HepG2 (cell line): ENCODE results near the gene CIT. TPM values are rescaled to one million over a fixed set of nuclear protein-coding genes. Genes with fewer than 3 reads are reported as not detected.

Experiments
- ATAC-seq: fragments of 200-7000 bp; cut with Tn5 transposase; 3 replicates; pipeline ENCODE4 v1.9.1; 2020; ENCODE audit warnings: mild to moderate bottlenecking, moderate library complexity
- BruUV-seq: library from RNA; stranded (reverse); fragments of 400-500 nt; replicated peaks from 2 replicates; lab custom pipeline; 2021; lab: Mats Ljungman, UMichigan
- CTCF ChIA-PET: fragments of 300-600 bp; formaldehyde crosslinking; extraction: SDS; loops from one replicate; lab custom pipeline; 2021; ENCODE audit warnings: low total read pairs, inconsistent platforms, low intra/inter-chr PET ratio; lab: Yijun Ruan, JAX
- POLR2A ChIA-PET: fragments of 350-600 bp; sonication (Branson Sonifier 250); formaldehyde crosslinking; loops from one replicate; lab custom pipeline; 2020; ENCODE audit warnings: antibody characterized with exemption, inconsistent platforms; lab: Yijun Ruan, JAX
- DNase-seq: peaks from one replicate; pipeline ENCODE4 v3.0.0-alpha.2; 2015; ENCODE audit warnings: low spot score
- FAIRE-seq: peaks from 3 replicates; lab custom pipeline; 2011; peaks lifted over from hg19 to GRCh38; lab: Jason Lieb, UNC
- H2AFZ ChIP-seq: one replicate; pipeline ENCODE4 v1.6.1; 2011; ENCODE audit warnings: low read length, inconsistent platforms
- H3K27ac ChIP-seq: fragments of 300-600 bp; 3 replicates; pipeline ENCODE4 v1.8.0; 2011; ENCODE audit warnings: mixed run types, mild to moderate bottlenecking, mixed read lengths, low read length, inconsistent platforms; ENCODE audit not compliant: insufficient read depth; ENCODE audit errors: extremely low read length
- H3K27me3 ChIP-seq, 2 experiments: fragments of 200-600 bp in 1 of 2; 2 replicates in 1 of 2; 3 replicates in 1 of 2; pipeline versions ENCODE4 v1.6.0 to v1.8.0; 2011; ENCODE audit warnings: low read length in 2 of 2, mild to moderate bottlenecking in 2 of 2, moderate library complexity in 2 of 2, inconsistent platforms in 1 of 2; ENCODE audit not compliant: insufficient read depth in 2 of 2, control insufficient read depth in 1 of 2
- H3K36me3 ChIP-seq, 2 experiments: fragments of 200-600 bp in 1 of 2; replicated peaks in 1 of 2; 2 replicates in 1 of 2; 3 replicates in 1 of 2; pipeline versions ENCODE4 v1.5.1 to v1.8.0; 2011; ENCODE audit warnings: low read length in 2 of 2, inconsistent platforms in 1 of 2; ENCODE audit not compliant: insufficient read depth in 2 of 2, control insufficient read depth in 1 of 2
- H3K4me1 ChIP-seq: 2 replicates; pipeline ENCODE4 v1.5.1; 2012; ENCODE audit warnings: low read length, inconsistent platforms; ENCODE audit not compliant: insufficient read depth
- H3K4me2 ChIP-seq: 2 replicates; pipeline ENCODE4 v1.6.0; 2011; ENCODE audit warnings: low read depth, low read length, inconsistent platforms
- H3K4me3 ChIP-seq, 3 experiments: fragments of 200-600 bp in 1 of 3; sonication (generic), shearing (Covaris generic) in 1 of 3; replicated peaks in 1 of 3; 2 replicates each; pipeline ENCODE4 v1.5.1; 2011 to 2016; ENCODE audit warnings: low read length in 3 of 3, inconsistent platforms in 2 of 3, low read depth in 2 of 3, mild to moderate bottlenecking in 2 of 3, control low read depth in 1 of 3, mixed read lengths in 1 of 3; ENCODE audit not compliant: insufficient read depth in 1 of 3
- H3K79me2 ChIP-seq: one replicate; pipeline ENCODE4 v1.6.1; 2011; ENCODE audit warnings: low read length, inconsistent platforms; ENCODE audit not compliant: insufficient read depth
- H3K9ac ChIP-seq: 2 replicates; pipeline ENCODE4 v1.6.0; 2011; ENCODE audit warnings: mild to moderate bottlenecking, low read depth, low read length, inconsistent platforms; ENCODE audit not compliant: insufficient read depth
- H3K9me3 ChIP-seq: 2 replicates; pipeline ENCODE4 v1.5.1; 2012; ENCODE audit warnings: mild to moderate bottlenecking, low read length
- H4K20me1 ChIP-seq: 2 replicates; pipeline ENCODE4 v1.6.0; 2011; ENCODE audit warnings: inconsistent platforms, mild to moderate bottlenecking, low read length, moderate library complexity; ENCODE audit not compliant: insufficient read depth
- GATA4 ChIP-seq: sonication (generic); IDR thresholded peaks from 2 replicates; pipeline ENCODE4 v1.6.1; 2016; ENCODE audit warnings: antibody characterized with exemption, low read depth, borderline replicate concordance
- SALL1 ChIP-seq: sonication (generic); formaldehyde crosslinking; IDR thresholded peaks from 2 replicates; pipeline ENCODE4 v1.8.0; 2022; ENCODE audit warnings: mild to moderate bottlenecking, missing genetic modification reagents
- SOX13 ChIP-seq, 3 experiments: fragments of 450-650 bp in 1 of 3; sonication (generic) in 1 of 3; formaldehyde crosslinking in 1 of 3; IDR thresholded peaks in 2 of 3; conservative IDR thresholded peaks in 1 of 3; 2 replicates each; pipeline versions ENCODE4 v1.5.0 to v1.6.1; 2016 to 2020; ENCODE audit warnings: antibody characterized with exemption in 1 of 3, mild to moderate bottlenecking in 1 of 3, missing compliant biosample characterization in 1 of 3, missing genetic modification reagents in 1 of 3, moderate library complexity in 1 of 3
- TBP ChIP-seq: sonication (generic); formaldehyde crosslinking; IDR thresholded peaks from 2 replicates; pipeline ENCODE4 v1.5.0; 2020; ENCODE audit warnings: missing genetic modification reagents
- XBP1 ChIP-seq: sonication (generic); formaldehyde crosslinking; IDR thresholded peaks from 2 replicates; pipeline ENCODE4 v1.5.0; 2020; ENCODE audit warnings: missing genetic modification reagents
- ZBTB39 ChIP-seq: sonication (generic); formaldehyde crosslinking; IDR thresholded peaks from 2 replicates; pipeline ENCODE4 v1.5.0; 2020; ENCODE audit warnings: missing genetic modification reagents
- ZNF510 ChIP-seq: sonication (generic); formaldehyde crosslinking; IDR thresholded peaks from 2 replicates; pipeline ENCODE4 v1.4.0; 2020; ENCODE audit warnings: low read depth, mild to moderate bottlenecking, missing genetic modification reagents
- ZNF598 ChIP-seq: sonication (generic); formaldehyde crosslinking; IDR thresholded peaks from 2 replicates; pipeline ENCODE4 v1.5.1; 2020; ENCODE audit warnings: mild to moderate bottlenecking, missing genetic modification reagents, borderline replicate concordance
- ZNF709 ChIP-seq: sonication (generic); formaldehyde crosslinking; IDR thresholded peaks from 2 replicates; pipeline ENCODE4 v1.5.0; 2020; ENCODE audit warnings: mild to moderate bottlenecking, missing genetic modification reagents
- ZNF772 ChIP-seq: sonication (generic); formaldehyde crosslinking; IDR thresholded peaks from 2 replicates; pipeline ENCODE4 v1.5.0; 2020; ENCODE audit warnings: mild to moderate bottlenecking, missing genetic modification reagents
- WGBS: methylation state at CpG from one replicate; pipeline ENCODE4 v1.1.6; 2017; ENCODE audit warnings: low lambda C conversion rate; 5-methylcytosine and 5-hydroxymethylcytosine counted together
- in situ Hi-C: cut with HindIII; loops from 2 replicates; pipeline ENCODE4 v1.10.0; 2017; ENCODE audit warnings: low pct_unique_long_range_greater_than_20kb; ENCODE audit not compliant: extremely low pct_ligation_motif_present
- intact Hi-C: fragments of 100-400 bp; cut with micrococcal nuclease; formaldehyde crosslinking; loops from one replicate; pipeline ENCODE4 v1.10.0; 2022; ENCODE audit not compliant: unreplicated experiment
- polyA plus RNA-seq, 8 experiments: library from polyadenylated mRNA; depleted of rRNA in 3 of 8; stranded (reverse) in 7 of 8; unstranded in 1 of 8; fragments of >200 nt; fragmentation: Illumina TruSeq in 4 of 8; extraction: Trizol in 4 of 8; gene quantifications; 2 replicates each; pipeline versions ENCODE4 v1.2.1 to v1.2.3, GENCODE V29; 2011 to 2016; ENCODE audit warnings: low read depth in 4 of 8, missing spikeins in 1 of 8, mixed read lengths in 1 of 8; ENCODE audit not compliant: insufficient read depth in 1 of 8
- total RNA-seq, 5 experiments: library from RNA; depleted of rRNA; stranded (reverse); fragments of >200 nt; fragmentation: Illumina TruSeq; extraction: Trizol; gene quantifications; 2 replicates each; pipeline ENCODE4 v1.2.3, GENCODE V29; 2016; ENCODE audit warnings: low read depth in 1 of 5

CIT gene
- total and polyA plus RNA-seq, 2 of the 13 experiments (the other 11 are each of a cell fraction or from before 2014, with no cell fraction given) = 7.7 to 11.7 TPM

GRCh38 chr12:119679490-119679889, 197.6 kb downstream of the CIT start:
- DNase-seq (no peak), FAIRE-seq (no peak), ATAC-seq (no peak)
- WGBS = 98% methylated on average over 6 of the region's 10 CpGs
- no peak overlapping the region for H2AFZ ChIP-seq
- ChIA-PET CTCF (no interaction called here), POLR2A (no interaction called here)
- TF ChIP-seq ZNF510 (no peak), ZBTB39 (CRISPR knock-in tag) (no peak), GATA4 (no peak), ZNF598 (CRISPR knock-in tag) (no peak), XBP1 (no peak), SALL1 (no peak), ZNF772 (CRISPR knock-in tag) (no peak), ZNF709 (CRISPR knock-in tag) (no peak), TBP (CRISPR knock-in tag) (no peak), SOX13 (IDR thresholded peaks at IDR 0.05) (no peak), SOX13 (CRISPR knock-in tag; conservative IDR thresholded peaks at IDR 0.05 in 1 of 2, IDR thresholded peaks at IDR 0.05 in 1 of 2) (no peak)
- no peak overlapping the region for H3K9ac ChIP-seq
- no TSS peak for BruUV-seq
- no peak overlapping the region for H3K4me3 ChIP-seq
- in situ Hi-C loops (no loop called here), intact Hi-C loops (no loop called here)
- 0 out of 2 replicates have a peak, but pooled peaks cover 2% of the 10 kb centered on the region for H4K20me1 ChIP-seq
- peaks cover 64% of the 10 kb centered on the region for H3K4me1 ChIP-seq
- H3K79me2 ChIP-seq = no peaks in the 10 kb centered on the region
- no peak overlapping the region for H3K4me2 ChIP-seq
- no peaks in the 10 kb centered on the region for H3K9me3 ChIP-seq
- peak overlapping the region; percentile 6 for H3K27ac ChIP-seq
- no peaks in the 10 kb centered on the region for H3K27me3 ChIP-seq
- H3K36me3 ChIP-seq = peaks cover 28 to 66% of the 10 kb centered on the region in 2 experiments
